ENCODE measurements around the gene OOSP4B.
"Not testable (repeated sequence)": the region's sequence is repeated elsewhere in the genome, so short reads cannot be mapped to it uniquely, and the experiment has no call there.

The OOSP4B gene

DNA sequence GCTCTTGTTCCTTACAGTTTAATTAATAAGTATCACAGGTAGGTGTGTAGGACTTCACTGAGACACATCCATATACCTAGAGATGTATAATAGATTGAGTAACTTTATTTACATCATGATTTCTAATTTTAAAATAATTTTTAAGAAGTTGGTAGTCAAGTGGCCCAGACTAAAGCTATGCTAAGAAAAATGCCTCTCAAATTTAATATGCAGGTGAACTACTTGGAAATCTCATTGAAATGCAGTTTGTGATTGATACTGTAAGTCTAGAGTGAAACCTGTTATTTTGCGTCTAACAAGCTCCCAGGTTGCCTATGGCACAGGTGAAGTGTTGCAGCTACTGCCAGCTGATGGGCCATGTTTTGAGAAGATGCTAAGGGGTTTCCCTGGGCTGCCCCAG, at the start of gene OOSP4B:
Gene OOSP4B, plus strand, starts transcription at position 301 of the 400 bp plus-strand sequence.
- no peak for FAIRE-seq

DNA sequence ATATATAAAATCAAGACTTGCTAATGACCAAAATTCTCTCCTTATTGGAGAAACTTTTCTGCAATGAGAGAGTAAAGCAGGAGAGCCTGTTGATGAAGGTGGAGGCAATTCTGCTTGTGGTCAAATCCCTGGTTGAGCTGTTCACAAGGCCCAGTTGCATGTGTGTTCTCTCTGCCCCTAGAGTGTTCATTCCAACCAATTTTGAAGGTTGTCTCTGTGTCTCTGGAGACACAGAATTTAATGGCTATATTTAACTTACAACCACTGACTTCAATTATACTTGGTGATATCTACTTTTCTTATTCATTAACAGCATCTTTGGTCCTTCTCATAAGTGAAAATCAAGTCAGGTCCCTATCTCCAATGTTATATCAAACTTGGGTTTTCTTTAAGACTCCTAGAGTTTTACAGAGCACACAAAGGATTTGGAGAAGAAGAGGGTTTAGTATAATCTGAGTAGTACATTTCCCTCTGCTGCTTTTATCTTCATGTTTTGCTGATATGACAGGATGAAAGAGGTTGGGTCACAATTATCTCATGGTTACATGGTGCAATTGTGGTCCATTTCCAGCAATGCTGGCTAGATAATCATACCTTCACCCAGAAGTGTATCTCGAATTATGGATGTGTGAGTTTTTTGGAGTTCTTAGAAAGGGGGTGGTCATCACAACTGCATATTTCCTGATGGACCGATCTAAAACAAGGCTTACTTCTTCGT, 49.1 kb upstream of the OOSP4B start:
- no peak for FAIRE-seq

DNA sequence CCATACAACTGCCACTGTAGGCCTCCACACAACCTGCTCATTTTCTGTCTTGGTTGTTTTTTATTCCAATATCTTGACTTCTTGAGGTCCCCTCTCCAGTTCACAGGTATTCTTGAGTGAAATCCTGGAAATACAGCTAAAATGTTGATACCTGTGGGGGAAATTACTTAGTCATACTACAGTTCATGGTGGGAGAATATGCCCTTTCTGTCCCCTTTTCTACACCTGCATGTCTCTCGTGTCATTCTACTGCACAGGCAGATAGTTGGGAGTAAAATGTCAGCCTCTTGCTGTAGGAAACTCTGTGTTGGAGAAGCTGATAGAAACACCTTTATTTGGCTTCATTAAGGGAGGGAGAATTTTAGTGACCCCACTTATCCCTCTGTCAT, 48.6 kb upstream of the OOSP4B start:
- no peak for FAIRE-seq

DNA sequence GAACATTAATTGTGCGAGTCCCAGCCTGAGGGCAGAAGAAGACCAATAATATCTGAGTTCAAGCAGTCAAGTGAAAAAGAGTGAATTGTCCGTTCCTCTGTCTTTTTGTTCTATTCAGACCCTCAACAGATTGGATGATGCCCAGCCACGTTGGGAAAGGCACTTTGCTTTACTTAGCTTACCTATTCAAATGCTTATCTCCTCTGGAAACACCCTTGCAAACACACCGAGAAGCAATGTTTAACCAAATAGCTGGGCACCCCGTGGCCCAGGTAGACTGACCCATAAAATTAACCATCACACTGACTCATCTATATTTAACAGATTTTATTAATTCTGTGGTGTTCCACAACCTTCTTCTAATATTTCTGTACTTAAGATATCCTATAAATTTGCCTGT, 43.9 kb upstream of the OOSP4B start:
- no peak for FAIRE-seq

DNA sequence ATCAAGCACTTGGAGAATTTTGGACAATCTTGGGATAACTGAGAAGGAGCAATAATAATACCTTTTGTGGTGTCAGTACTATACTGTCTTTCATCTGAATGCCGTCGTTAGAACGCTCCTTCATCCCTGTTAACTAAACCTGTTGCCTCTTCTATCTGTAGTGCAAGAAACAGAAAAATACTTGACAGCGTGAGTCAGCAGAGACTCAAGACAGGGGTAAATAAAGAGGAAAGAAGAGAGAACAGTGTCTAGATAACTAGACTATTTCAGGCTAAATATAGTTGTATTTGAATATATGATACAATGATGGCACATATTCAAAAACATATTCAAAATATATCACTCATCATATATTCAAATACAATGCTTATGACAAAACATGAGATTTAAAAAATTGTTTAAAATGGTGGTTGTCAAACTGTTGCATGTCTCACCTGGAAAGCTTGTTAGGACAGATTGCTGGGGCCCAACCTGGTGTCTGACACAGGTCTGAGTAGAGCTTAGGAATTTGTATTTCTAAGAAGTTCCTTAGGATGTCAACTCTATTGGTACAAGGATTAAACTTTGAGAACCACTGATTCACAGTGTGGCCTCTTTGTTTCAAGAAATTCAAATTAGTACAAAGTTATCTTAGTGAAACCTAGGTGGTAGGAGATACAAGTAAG, 35.7 kb upstream of the OOSP4B start:
- no peak for FAIRE-seq

DNA sequence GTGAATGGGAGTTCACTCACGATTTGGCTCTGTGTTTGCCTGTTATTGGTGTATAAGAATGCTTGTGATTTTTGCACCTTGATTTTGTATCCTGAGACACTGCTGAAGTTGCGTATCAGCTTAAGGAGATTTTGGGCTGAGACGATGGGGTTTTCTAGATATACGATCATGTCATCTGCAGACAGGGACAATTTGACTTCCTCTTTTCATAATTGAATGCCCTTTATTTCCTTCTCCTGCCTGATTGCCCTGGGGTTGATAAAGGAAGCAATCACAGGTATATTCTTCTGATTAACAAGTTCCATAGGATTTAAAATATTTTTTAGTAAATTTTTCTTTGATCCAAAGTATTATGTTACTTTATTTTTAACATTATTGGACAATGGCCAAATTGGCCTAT, 34.9 kb upstream of the OOSP4B start:
- FAIRE-seq, result not testable (repeated sequence)

DNA sequence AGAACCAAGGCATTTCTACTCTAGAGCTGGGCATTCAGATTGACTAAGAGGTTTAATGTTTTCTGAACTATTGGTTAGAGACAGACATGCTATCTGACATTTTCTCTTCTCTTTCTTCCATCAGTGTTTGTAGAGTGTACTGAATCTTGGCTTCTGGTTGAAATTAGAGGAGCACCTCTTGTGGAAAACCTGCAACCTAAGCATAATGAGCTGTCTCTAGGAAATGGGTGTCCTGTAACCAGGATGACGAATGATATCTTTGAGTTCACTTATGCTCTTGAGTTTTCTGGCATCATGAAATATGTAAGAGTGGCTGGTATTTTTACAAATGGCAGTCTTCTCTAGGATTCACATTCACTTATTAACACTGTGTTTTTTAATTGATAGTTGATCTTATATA, 33.8 kb upstream of the OOSP4B start:
- FAIRE-seq, result no peak

DNA sequence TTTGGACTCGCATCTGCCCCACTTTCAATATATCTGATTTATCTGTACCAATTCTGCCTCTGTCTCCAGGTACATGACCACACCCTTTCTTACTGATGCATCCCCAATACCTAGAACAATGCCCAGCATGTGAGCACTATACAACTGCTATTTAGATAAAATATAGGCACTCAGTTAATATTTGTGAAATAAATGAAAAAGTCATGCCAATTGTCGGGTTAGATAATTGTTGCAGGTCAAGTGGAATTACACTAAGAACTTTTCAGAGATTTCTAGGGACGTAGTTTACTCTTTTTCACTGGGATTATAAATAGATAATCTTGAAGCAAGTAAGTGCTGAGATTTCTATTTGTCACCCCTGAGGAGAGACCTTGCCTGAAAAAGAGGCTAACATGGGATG, 32.6 kb upstream of the OOSP4B start:
- FAIRE-seq, result no peak

DNA sequence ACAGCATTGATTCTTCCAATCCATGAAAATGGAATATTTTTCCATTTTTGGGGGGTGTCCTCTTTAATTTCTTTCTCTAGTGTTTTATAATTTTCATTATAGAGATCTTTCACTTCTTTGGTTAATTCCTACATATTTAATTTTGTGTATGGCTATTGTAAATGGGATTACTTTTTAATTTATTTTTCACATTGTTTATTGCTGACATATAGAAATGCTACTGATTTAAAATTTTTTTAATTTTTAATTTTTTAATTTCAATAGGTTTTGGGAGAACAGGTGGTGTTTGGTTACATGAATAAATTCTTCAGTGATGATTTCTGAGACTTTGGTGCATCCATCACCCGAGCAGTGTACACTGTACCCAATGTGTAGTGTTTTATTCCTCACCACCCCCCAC, 26.6 kb upstream of the OOSP4B start:
- no peak for FAIRE-seq

DNA sequence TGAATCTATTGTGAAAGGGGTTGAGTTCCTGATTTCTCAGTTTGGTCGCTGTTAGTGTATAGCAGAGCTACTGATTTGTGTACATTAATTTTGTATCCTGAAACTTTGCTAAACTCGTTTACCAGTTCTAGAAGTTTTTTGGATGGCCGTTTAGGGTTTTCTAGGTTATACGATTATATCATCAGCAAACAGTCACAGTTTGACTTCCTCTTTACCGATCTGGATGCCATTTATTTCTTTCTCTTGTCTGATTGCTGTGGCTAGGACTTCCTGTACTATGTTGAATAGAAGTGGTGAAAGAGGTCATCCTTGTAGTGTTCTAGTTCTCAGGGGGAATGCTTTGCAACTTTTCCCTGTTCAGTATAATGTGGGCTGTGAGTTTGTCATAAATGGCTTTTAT, 24.6 kb upstream of the OOSP4B start:
- no peak for FAIRE-seq

DNA sequence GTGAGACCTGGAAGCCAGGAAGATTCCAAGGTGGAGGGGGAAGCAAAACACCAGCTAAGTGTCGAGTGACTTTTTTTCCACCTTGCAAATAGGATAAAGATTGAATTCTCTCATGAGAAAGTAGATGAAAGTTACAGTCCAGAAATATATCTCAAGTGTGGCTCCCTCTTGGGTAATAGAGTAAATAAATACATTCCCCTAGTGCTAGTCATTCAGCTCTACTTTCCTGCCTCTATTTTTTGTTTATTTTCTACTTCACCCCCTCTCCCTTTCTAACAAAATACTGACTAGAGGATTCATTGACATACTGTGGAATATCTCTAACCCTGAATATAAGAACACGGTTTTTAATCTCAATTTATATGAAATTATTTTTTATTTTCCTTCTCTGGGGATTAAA, 19.2 kb upstream of the OOSP4B start:
- FAIRE-seq, result no peak

DNA sequence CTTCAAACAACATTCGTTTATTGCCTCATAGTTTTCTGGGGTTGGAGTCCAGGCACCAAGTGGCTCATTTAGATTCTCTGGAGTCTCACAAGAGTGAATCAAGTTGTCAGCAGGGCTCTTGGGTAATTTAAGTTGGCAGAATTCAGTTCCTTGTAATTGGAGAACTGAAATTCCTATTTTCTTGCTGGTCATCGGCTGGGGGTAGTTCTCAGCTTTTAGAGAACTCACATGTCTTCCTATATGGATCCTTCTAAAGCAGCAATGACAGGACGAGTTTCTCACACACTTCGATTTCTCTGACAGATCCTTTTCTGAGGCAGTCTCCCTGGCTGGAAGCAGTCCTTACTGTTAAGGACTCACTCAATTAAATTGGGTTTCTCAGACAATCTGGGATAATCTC, 17.3 kb upstream of the OOSP4B start:
- no peak for FAIRE-seq

DNA sequence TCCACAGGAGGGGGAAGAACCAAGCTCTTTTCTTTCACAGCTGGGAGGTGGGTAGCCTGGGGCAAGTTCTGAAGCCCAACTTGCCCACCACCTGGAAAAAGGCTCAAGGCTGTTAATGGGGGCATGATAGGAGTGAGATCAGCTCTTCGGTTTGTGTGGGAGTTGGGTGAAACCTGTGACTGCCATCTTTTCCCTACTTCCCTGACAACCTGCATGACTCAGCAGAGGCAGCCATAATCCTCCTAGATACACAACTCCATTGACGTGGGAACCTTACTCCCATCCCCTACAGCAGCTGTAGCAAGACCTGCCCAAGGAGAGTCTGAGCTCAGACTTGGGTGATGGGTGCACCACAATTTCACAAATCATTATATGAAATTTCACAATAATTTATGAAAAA, 13.3 kb upstream of the OOSP4B start:
- FAIRE-seq, result no peak

DNA sequence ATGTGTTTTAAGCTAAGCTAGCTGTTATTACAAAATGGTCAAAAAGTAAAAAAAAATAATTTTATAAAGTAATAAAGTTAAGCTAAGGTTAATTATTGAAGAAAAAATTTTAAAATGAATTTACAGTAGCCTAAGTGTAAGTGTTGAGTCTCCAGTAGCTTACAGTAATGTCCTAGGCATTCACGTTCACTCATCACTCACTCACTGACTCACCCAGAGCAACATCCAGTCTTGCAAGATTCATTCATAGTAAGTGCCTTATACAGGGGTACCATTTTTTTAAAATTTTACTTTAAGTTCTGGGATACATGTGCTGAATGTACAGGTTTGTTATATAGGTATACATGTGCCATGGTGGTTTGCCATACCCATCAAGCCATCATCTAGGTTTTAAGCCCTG, 11.6 kb upstream of the OOSP4B start:
- FAIRE-seq, result no peak

DNA sequence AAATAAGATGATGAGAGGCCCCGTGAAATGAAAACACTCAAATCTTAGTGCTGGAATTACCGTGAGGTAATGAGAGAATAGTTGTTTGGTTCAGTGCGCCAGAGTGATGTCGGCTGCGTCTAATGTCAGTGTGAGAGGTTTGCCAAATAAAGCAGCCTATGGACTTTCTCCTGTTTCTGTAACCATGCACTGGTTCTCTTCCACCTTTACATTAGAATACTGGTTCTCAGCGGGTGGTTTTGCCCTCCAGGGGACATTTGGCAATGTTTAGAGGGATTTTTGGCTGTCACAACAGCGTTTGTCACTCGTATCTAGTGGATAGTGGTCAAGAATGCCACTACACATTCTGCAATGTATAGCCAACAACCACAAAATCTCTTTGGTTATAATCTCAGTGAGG, 1.1 kb downstream of the OOSP4B start:
- FAIRE-seq, result no peak

DNA sequence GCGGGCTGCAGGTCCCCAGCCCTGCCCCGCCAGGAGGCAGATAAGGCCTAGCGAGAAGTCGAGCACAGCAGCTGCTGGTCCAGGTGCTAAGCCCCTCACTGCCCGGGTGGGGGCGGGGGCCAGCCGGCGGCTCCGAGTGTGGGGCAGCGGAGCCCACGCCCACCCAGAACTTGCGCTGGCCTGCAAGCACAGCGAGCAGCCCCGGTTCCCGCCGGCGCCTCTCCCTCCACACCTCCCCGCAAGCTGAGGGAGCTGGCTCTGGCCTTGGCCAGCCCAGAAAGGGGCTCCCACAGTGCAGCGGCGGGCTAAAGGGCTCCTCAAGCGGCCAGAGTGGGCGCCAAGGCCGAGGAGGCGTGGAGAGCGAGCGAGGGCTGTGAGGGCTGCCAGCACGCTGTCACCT, 3.4 kb downstream of the OOSP4B start:
- not testable (repeated sequence) for FAIRE-seq

DNA sequence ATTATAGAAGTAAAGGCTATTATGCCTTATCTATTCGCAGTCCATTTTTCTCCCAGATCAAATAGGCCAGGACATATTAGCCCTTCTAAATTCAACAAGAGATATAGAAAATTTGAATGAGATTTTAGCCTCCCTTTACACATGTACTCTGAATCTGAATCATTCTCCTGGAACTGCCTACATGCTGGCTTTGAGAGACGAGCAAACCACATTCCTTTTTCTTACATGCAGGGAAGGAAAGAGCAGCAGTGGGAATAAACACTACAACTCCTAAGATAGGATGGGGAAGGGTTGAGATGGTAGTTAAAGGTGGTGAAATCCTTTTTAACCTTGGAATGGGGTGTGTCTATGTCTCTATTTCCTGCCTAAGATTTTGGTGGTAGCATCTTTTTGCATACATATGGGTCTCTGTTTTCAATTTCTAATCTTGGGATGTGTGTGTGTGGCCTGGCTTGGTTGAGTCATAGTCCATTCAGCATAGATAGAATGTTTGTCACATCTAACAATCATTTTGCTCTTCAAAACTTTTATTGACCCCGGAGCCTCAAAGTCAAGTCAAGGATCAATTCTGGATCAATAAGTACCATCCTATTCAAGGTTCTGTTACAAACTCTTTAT, 12.1 kb downstream of the OOSP4B start:
- FAIRE-seq, result no peak

DNA sequence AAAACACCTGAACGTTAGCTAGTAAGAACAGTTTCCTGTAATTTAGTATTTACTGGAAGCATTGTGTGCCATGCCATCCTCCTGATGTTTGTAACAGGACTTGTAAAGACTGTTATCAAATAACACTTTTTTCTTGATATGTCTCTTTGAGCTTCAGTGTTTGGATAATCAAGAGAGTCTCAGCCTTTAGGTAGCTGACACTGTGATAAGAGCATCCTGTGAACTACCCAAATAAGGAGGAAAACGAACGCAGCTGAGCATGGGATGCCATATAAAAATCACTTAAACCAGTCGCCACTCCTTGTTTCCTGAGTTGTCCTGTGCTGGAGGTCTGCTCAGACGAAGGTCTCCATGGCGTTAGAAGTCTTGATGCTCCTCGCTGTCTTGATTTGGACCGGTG, 23.1 kb downstream of the OOSP4B start, which contains the start of gene OOSP2:
Gene OOSP2, plus strand, starts transcription at position 301 of the 400 bp plus-strand sequence. Its CDS starts 51 bp downstream, at position 352.
- no peak for FAIRE-seq

DNA sequence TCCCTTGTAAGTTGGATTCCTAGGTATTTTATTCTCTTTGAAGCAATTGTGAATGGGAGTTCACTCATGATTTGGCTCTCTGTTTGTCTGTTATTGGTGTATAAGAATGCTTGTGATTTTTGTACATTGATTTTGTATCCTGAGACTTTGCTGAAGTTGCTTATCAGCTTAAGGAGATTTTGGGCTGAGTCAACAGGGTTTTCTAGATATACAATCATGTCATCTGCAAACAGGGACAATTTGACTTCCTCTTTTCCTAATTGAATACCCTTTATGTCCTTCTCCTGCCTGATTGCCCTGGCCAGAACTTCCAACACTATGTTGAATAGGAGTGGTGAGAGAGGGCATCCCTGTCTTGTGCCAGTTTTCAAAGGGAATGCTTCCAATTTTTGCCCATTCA, 33.4 kb downstream of the OOSP4B start:
- not testable (repeated sequence) for FAIRE-seq

DNA sequence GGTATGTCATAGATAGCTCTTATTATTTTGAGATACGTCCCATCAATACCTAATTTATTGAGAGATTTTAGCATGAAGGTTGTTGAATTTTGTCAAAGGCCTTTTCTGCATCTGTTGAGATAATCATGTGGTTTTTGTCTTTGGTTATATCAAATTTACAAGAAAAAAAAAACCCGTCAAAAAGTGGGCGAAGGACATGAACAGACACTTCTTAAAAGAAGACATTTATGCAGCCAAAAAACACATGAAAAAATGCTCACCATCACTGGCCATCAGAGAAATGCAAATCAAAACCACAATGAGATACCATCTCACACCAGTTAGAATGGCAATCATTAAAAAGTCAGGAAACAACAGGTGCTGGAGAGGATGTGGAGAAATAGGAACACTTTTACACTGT, 33.9 kb downstream of the OOSP4B start:
- not testable (repeated sequence) for FAIRE-seq

DNA sequence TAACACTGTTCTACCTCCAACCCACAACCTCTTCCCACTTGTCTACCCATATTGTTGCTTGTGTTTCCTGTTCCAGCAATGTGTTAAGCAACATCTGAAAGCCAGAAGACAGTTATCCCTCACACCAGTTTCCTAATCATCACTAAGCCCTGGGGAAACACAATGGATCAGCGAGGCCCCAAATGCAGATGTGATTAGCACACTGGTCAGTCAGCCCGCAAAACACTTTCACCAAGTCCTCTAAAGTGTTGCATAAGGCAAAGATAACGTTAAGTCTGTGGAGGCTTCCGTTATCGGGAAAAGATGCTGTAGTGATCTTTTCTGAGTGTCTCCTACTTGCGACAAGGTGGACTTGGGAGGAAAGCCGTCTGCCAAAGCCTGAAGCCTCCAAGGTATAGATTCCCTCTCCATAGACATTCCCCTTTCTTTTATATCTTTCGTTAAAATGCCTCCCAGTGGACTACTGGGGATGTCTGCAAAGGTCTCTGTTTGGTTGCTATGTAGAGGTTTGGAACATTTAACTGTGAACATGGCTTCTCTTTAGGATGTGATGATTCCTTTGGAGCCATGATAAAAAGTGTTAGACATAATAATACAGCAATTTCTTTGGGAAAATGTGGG, 39.5 kb downstream of the OOSP4B start, which contains the start of gene MS4A3:
Gene MS4A3, plus strand, starts transcription at position 317 of the 621 bp plus-strand sequence. CDS start 4,496 bp downstream, outside the sequence.
- no peak for FAIRE-seq

DNA sequence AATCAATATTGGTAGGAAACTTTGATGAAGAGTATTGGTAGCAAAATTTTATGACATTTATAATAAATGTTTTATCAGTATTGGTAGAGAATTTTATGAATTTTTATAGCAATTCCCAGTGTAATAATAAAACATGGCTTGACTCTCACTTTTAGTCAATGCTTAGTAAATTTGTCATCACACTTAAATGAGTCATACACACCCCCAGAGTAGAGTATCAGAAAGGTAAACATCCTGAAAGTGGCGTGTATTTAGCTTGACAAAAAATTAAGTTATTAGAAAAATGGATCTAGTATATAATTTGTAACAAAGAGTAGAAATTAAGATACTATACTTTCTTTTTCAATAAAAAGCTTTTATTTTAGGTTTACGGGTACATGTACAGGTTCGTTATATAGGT, 42.1 kb downstream of the OOSP4B start:
- no peak for FAIRE-seq

DNA sequence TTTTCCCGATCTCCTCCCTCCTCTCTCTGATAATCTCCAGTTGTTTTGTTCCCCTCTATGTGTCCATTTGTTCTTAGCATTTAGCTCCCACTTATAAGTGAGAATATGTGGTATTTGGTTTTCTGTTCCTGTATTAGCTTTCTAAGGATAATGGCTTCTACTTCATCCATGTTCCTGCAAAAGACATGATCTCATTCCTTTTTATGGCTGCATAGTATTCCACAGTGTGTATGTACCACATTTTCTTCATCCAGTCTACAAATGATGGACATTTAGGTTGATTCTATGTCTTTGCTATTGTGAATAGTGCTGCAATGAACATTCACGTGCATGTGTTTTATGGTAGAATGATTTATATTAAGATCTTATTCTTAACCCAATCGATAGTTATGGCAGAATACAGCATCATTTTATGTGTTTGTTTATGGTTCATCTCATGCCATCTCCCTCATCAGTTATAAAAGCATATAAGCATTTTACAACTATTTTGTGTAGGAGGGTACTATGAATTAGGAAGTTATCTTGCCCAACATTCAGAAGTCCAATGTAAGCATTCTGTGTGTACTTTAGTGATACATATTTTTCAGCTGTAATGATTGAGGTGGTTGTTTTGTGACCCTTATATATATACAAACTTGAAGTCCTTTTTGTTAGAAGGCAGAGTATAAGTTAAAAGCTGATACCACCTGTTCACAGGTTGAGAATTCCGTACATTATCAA, 42.7 kb downstream of the OOSP4B start:
- no peak for FAIRE-seq

Data from TTC549 (cell line).